Measurements from ENCODE around the gene SGPL1. TPM values are rescaled to one million over a fixed set of nuclear protein-coding genes. Genes with fewer than 3 reads are reported as not detected.
A peak's percentile ranks its signal among the peaks of the same experiment; 100 is the strongest.
"Not testable (repeated sequence)": the region's sequence is repeated elsewhere in the genome, so short reads cannot be mapped to it uniquely, and the experiment has no call there.

The SGPL1 gene
- polyA plus RNA-seq, 10 donors: 18.7 to 29.8 (median 22.6) TPM

- DNase-seq: no peak
These were observed 22.6 kb downstream of the SGPL1 start for GRCh38 chr10:70838270-70838805.

- no peak for DNase-seq
These were observed 25.1 kb downstream of the SGPL1 start for GRCh38 chr10:70840836-70841235.

- DNase-seq: no peak
These were observed 27.6 kb downstream of the SGPL1 start for GRCh38 chr10:70843333-70843732.

DNA sequence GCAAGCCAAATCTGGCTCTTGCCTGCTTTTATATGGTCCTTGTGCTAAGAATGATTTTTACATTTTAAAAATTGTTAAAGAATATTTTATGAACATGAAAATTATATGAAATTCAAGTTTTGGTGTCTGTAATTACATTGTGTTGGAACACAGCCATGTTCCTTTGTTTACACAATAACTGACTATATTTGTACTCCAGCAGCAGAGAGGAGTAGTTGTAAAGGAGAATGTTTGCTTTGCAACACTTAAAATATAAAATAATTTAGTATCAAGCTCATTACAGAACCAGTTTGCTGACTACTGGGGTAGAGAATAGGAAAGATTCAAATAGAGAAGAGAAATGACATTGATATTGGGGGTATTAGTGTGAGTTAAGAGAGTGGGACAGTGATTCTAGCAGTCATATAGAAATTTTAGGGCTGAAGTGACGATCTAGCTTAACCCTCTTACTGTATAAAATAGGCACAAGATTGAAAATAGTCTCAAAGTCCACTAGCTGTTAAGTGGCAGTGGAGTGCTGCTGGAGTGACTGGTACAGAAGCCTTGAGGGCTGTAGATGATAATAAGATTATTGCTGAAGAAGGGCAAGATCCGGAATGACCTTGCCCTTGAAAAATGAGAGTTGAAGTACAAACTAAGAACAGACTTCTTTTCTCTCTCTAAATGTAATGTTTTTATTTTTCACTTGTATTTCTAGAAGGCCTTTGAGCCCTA, 28.2 kb downstream of the SGPL1 start:
- no peak for DNase-seq

- DNase-seq: no peak
These were observed 29.5 kb downstream of the SGPL1 start for GRCh38 chr10:70845256-70845655.

GRCh38 chr10:70845816-70846215, 30.1 kb downstream of the SGPL1 start:
- DNase-seq: no peak

GRCh38 chr10:70846795-70847194, 31.0 kb downstream of the SGPL1 start:
- no peak for DNase-seq

GRCh38 chr10:70847659-70848360, 32.1 kb downstream of the SGPL1 start:
- no peak for DNase-seq

- peak; percentile 17 to 90 (median 52) for DNase-seq
These were observed 33.9 kb downstream of the SGPL1 start for GRCh38 chr10:70849582-70850016.

DNA sequence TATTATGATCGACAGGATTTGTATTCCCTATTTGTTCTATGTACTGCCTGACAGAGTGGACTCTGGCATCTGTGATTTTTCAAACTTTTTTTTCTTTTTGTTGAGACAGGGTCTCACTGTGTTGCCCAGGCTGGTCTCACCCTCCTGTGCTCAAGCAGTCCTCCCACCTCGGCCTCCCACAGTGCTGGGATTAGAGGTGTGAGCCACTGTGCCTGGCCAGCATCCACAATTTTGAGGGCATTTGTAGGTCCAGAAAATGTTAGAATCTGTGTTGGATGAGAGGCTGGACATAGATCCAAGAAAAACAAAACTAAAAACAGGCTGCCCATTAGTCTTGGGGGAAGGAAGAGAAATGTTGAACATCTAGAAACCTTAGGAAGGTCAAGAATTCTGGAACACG, 34.3 kb downstream of the SGPL1 start:
- DNase-seq: no peak

GRCh38 chr10:70851597-70852475, 36.1 kb downstream of the SGPL1 start:
- no peak for DNase-seq

DNA sequence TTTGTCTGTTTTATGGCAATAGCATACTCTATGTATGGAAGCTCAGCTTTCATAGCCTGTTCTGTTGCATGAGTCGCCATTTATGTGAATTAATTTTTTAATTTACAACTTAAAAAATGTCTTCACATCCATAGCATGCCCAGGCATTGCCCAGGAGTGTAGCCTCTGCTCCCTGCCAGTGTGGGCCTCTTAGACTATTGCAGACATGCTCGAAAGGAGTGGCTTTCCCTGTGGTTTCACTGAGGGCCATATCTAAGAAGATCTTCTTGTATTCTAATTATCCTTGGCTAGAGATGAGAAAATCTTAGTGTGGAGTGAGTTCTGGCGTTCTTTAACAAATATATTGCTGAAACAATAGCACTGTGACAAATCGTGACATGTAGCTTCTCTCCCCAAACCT, 37.3 kb downstream of the SGPL1 start:
- DNase-seq: no peak

GRCh38 chr10:70853457-70853856, 37.7 kb downstream of the SGPL1 start:
- no peak for DNase-seq

DNA sequence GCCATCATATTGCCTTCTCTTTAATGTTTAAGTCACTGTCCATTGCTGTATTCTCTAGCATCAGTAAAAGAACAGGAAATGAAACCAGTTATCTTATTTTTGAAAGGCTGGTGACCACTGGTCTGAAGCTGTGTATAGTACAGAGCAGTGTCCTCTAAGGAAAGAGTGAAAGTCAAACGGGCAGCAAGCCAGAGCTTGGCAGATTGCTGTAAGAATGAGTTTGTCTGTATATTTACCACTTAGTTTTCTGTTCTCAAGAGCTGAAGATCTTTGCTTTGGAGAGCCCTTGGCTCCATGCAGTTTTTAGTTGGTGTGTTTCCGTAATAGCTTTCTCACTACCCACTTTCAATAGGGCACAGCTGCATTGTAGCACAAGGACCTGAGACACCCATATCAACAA, 40.7 kb downstream of the SGPL1 start:
- peak in 2 of 3 donors; percentile 8 to 14 for DNase-seq

- DNase-seq: no peak
These were observed 43.0 kb downstream of the SGPL1 start for GRCh38 chr10:70858759-70859158.

GRCh38 chr10:70861495-70862197, 45.9 kb downstream of the SGPL1 start:
- not testable (repeated sequence) for DNase-seq

DNA sequence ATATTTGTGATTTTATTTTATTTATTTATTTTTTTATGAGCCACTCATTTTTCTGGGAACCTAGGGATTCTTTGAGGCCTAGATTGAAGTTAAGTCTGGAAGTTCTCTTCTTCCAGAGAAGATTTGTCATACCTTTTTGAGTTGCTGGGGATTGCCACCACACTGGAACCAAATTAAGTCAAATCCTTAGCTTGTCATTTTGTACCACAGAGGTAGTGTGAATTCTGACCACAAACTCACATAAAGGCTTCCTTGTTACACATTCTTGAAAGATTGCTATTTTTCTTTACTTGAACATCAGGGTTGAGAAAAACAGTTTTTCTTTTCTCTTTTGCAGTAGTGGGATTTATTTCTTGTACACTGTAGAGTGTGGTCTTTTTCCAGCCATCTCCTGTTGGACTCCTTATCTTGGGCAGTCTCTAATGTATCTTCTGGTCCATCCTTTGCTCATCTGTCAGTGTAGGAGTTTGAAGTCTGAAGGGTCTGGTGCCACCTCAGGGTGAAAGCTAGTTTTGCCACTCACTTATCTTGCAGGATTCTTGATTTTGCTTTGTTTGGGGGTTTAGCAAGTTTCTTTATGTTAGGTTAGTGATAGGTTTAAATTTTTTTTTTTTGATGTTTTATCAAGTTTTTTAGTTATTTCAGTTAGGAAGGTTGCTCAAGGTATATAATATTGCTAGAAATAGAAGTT, 47.9 kb downstream of the SGPL1 start:
- DNase-seq: no peak

DNA sequence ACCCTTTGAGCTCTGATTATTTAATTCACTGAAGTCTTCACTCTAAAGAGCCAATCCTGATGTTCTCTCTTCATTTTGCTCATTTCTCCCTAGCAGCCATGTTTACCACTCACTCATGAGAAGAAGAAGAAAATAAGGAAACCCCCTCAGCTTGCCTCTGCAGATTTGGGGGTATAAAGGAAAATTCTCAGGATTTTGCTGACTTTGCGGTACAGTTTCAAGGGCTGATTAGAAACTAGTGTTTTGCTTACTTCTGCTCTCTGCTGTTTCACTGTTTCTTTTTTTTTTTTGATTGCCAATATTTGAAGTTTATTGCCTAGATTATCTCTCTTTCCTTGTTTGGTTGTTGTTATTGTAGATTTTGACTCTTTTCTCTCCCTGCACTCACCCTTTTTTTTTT, 49.2 kb downstream of the SGPL1 start:
- no peak for DNase-seq

DNA sequence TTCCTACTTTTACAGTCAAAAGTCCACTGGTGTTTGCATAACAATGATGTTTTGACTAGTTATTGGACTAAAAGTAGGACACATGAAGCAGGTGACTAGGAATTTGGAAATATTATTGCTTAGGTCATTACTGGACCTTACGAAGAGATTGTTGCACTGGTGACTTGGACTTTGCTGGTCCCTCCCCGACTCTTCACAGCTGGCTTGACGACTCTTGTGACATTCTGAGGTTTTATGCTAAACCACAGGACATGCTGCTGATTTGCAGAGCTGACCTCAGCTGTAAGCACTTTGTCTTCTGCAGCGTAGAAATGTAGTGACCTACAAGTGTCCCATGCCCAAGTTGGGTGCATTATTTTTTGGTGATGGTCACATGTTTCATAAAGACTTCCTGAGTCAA, 50.7 kb downstream of the SGPL1 start:
- peak in 1 of 3 donors; percentile 31 for DNase-seq

DNA sequence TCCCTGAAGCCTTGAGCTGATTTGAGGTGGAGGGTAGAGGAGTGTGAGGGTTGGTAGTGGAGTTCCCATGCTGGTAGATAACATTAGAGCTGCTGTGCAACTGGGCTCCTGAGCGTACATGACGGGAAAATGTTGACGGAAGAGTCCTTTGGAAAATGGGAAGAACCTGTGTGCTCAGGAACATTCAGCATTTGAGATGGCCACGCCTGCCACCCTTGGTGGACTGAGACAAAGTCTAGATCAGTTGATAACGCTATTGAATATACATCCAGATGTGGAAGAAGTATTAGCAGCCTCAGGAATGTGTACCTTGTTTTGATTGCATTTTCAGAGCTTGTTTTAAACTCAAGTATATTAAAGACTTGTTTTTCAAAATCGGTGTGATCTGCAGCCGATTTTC, 56.5 kb downstream of the SGPL1 start:
- no peak for DNase-seq

GRCh38 chr10:70874061-70874460, 58.3 kb downstream of the SGPL1 start:
- no peak for DNase-seq

Measured in muscle of back (tissue), 11 donors.